KMS-11 (cell line): ENCODE measurements around the gene CBX3.
A peak's percentile ranks its signal among the peaks of the same experiment; 100 is the strongest.

Experiments
- H2AFZ ChIP-seq: fragments of 200-600 bp; sonication (generic); 2 replicates; pipeline ENCODE4 v1.6.1; 2016; ENCODE audit warnings: antibody characterized with exemption, mixed run types, low read depth
- H3K27ac ChIP-seq: fragments of 200-600 bp; sonication (generic); 2 replicates; pipeline ENCODE4 v1.6.1; 2016; ENCODE audit warnings: mild to moderate bottlenecking, mixed run types
- H3K27me3 ChIP-seq: fragments of 200-600 bp; sonication (generic); 2 replicates; pipeline ENCODE4 v1.6.1; 2017; ENCODE audit warnings: mild to moderate bottlenecking, low read depth, mixed run types, moderate library complexity; ENCODE audit not compliant: insufficient read depth
- H3K36me3 ChIP-seq: fragments of 200-600 bp; sonication (generic); 2 replicates; pipeline ENCODE4 v1.6.1; 2017; ENCODE audit warnings: mild to moderate bottlenecking, mixed run types; ENCODE audit not compliant: insufficient read depth
- H3K4me1 ChIP-seq: fragments of 200-600 bp; sonication (generic); 2 replicates; pipeline ENCODE4 v1.6.1; 2016; ENCODE audit warnings: mild to moderate bottlenecking, low read depth, mixed run types; ENCODE audit not compliant: poor library complexity, severe bottlenecking
- H3K4me2 ChIP-seq: fragments of 200-600 bp; sonication (generic); 2 replicates; pipeline ENCODE4 v1.7.0; 2016; ENCODE audit warnings: mild to moderate bottlenecking, mixed run types
- H3K4me3 ChIP-seq: fragments of 200-600 bp; sonication (generic); IDR thresholded peaks from 2 replicates; pipeline ENCODE4 v1.6.1; 2017; ENCODE audit warnings: low read depth, low read length, mixed read lengths; ENCODE audit not compliant: insufficient read depth
- H3K79me2 ChIP-seq: fragments of 200-600 bp; sonication (generic); 2 replicates; pipeline ENCODE4 v1.6.1; 2016; ENCODE audit warnings: low read depth, mixed run types; ENCODE audit not compliant: insufficient read depth
- H3K9ac ChIP-seq: fragments of 200-600 bp; sonication (generic); 2 replicates; pipeline ENCODE4 v1.6.1; 2016; ENCODE audit warnings: mild to moderate bottlenecking, mixed run types
- H4K20me1 ChIP-seq: fragments of 200-600 bp; sonication (generic); 2 replicates; pipeline ENCODE4 v1.6.1; 2016; ENCODE audit warnings: mild to moderate bottlenecking, mixed run types; ENCODE audit not compliant: insufficient read depth
- TF ChIP-seq, protein P1 (sequence below): fragments of 200-600 bp; sonication (generic); conservative IDR thresholded peaks from 2 replicates; pipeline ENCODE4 v1.6.1; 2017; ENCODE audit warnings: low read depth, mild to moderate bottlenecking, antibody characterized with exemption, low read length, moderate library complexity, mixed read lengths

The CBX3 gene

DNA sequence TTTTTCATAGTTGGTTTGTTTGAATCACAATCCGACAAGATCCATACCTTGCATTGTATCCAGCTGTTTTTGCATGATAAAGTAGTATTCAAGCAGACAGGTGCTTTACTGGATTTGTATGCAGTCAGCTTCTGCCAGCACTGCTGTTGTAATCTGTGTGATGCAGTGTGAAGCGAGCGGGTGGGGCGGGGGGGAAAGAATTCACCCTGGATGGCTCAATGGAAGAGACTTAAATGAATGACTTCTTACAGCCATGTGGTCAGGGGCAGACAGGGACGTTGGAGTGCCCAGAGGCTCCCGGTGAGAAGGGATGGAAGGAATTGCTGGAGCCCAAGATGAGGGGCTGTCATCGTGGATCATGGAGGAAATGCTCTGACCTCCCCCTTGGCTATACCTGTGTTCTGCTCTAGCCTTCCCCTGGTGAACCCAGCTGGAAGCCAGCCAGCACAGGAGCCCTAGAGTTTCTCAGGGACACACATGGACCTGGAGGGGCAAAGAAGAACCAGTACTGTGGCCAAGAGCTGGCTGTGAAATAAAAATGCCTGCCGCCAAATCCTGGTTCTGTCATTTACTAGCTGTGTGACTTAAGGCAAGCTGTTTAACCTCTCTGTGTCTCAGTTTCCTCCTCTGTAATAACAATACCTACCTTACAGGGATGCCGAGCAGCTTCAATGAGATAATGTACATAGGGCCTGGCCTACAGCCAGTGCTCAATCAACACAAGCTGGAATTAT lies 35.4 kb upstream of the CBX3 start:
- Histone ChIP-seq H3K79me2 (peaks cover 100% of the 10 kb centered on the region), H3K9ac (no peak overlapping the region), H3K36me3 (no peaks in the 10 kb centered on the region; the same call in 1 of the 2 replicates), H3K27ac (peak overlapping the region; percentile 22; the same call in 1 of the 2 replicates), H3K4me3 (no peak overlapping the region), H3K27me3 (no peaks in the 10 kb centered on the region), H3K4me1 (peaks cover 50% of the 10 kb centered on the region), H4K20me1 (peaks cover 34% of the 10 kb centered on the region), H3K4me2 (no peak overlapping the region; the same call in 1 of the 2 replicates), H2AFZ (no peak overlapping the region)
- TF ChIP-seq, protein P1, sequence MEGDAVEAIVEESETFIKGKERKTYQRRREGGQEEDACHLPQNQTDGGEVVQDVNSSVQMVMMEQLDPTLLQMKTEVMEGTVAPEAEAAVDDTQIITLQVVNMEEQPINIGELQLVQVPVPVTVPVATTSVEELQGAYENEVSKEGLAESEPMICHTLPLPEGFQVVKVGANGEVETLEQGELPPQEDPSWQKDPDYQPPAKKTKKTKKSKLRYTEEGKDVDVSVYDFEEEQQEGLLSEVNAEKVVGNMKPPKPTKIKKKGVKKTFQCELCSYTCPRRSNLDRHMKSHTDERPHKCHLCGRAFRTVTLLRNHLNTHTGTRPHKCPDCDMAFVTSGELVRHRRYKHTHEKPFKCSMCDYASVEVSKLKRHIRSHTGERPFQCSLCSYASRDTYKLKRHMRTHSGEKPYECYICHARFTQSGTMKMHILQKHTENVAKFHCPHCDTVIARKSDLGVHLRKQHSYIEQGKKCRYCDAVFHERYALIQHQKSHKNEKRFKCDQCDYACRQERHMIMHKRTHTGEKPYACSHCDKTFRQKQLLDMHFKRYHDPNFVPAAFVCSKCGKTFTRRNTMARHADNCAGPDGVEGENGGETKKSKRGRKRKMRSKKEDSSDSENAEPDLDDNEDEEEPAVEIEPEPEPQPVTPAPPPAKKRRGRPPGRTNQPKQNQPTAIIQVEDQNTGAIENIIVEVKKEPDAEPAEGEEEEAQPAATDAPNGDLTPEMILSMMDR, result no peak

DNA sequence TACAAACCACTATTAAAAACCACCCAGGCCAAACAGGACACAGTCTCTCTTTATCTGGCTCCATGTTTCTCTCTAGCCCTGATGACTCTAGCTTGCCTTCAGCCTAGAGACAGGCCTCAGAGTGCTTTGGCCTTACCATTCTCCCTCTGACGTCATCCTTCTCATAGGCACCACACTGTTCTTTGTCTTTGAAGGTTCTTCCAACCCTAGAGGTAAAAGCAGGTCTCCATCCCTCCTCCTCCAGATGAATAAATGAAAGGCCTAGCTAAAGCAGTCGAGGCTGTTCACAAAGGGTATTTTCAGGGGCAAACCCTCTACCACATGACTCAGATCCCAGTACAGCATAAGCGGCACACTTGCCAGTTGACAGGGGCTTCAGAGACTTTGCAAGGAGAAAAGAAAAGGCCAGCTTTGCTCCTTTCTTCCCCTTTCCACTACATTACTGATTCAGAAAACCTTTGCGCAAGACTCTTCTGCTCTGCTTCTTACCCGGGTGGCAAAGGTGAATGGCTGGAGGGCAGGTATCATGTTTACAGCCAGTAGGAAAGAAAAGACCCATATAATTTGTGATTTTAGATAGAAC lies 34.8 kb upstream of the CBX3 start:
- no peak overlapping the region for H2AFZ ChIP-seq
- peaks cover 100% of the 10 kb centered on the region for H3K79me2 ChIP-seq
- no peaks in the 10 kb centered on the region; the same call in 1 of the 2 replicates for H3K36me3 ChIP-seq
- H3K9ac ChIP-seq, result no peak overlapping the region
- peaks cover 45% of the 10 kb centered on the region for H3K4me1 ChIP-seq
- TF ChIP-seq, protein P1, result no peak
- no peak overlapping the region; the same call in 1 of the 2 replicates for H3K4me2 ChIP-seq
- peaks cover 34% of the 10 kb centered on the region for H4K20me1 ChIP-seq
- H3K4me3 ChIP-seq, result no peak overlapping the region
- no peaks in the 10 kb centered on the region for H3K27me3 ChIP-seq
- peak overlapping the region; percentile 22; the same call in 1 of the 2 replicates for H3K27ac ChIP-seq

DNA sequence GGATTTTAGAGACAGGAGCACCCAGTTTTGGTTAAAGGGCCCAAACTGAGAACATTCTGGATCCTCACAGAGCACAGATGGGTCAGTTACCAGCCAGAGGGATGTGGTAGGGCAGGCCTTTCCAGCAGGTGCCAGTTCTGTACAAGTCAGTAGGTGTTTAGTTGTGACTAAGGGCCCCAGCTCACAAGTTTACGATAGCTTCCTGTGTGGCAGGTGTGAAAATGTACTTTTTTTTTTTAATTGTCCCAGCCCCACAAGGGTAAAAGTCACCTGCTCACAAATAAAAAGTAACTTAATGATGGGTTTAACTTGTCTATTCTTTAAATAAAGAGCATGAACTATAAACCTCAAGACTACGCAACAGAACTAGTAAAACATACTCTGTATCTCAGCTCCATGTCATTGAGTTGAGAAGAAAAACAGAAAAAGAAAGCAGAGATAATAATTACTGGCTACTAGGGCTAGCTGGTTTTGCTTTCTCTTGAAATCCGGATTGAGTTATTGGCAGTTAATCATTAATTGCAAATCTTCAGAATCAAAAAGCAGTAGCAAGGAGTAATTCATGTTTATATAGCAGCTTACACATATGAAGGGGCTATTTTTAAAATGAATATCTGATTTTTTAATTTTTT lies 34.1 kb upstream of the CBX3 start:
- TF ChIP-seq, protein P1, result no peak
- Histone ChIP-seq H3K79me2 (peaks cover 100% of the 10 kb centered on the region), H2AFZ (no peak overlapping the region), H3K27ac (peak overlapping the region; percentile 22; the same call in 1 of the 2 replicates), H4K20me1 (peaks cover 34% of the 10 kb centered on the region), H3K27me3 (no peaks in the 10 kb centered on the region), H3K36me3 (no peaks in the 10 kb centered on the region; the same call in 1 of the 2 replicates), H3K4me3 (no peak overlapping the region), H3K4me2 (no peak overlapping the region; the same call in 1 of the 2 replicates), H3K4me1 (peaks cover 45% of the 10 kb centered on the region), H3K9ac (no peak overlapping the region)

DNA sequence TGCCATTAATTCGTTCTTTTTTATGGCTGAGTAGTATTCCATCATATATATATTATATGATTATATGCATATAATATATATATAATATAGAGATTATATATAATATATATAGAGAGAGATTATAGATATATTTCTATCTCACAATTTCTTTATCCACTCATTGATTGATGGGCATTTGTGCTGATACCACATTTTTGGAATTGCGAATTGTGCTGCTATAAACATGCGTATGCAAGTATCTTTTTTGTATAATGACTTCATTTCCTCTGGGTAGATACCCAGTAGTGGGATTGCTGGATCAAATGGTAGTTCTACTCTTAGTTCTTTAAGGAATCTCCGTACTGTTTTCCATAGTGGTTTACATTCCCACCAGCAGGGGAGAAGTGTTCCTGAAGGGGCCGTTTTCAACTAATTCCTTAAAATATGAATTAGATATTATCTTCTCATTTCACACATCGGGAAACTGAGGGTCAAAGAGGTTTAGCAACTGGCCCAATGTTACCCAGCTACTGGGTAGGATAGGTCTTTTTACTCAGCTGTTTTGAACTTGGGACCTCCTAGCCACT lies 33.0 kb upstream of the CBX3 start:
- TF ChIP-seq, protein P1, result no peak
- Histone ChIP-seq H3K9ac (no peak overlapping the region), H3K4me2 (no peak overlapping the region), H2AFZ (no peak overlapping the region), H3K36me3 (no peaks in the 10 kb centered on the region; the same call in 1 of the 2 replicates), H3K27ac (no peak overlapping the region), H3K27me3 (no peaks in the 10 kb centered on the region), H3K79me2 (peaks cover 100% of the 10 kb centered on the region), H3K4me1 (peaks cover 42% of the 10 kb centered on the region), H4K20me1 (peaks cover 34% of the 10 kb centered on the region), H3K4me3 (no peak overlapping the region)
